ENCODE measurements around the gene PPDPF.
"Not testable (repeated sequence)": the region's sequence is repeated elsewhere in the genome, so short reads cannot be mapped to it uniquely, and the experiment has no call there.

Gene PPDPF

GRCh38 chr20:63566395-63567135, 46.0 kb downstream of the PPDPF start:
- DNase-seq: no peak

- peak; percentile 68 for DNase-seq
Measured at GRCh38 chr20:63567136-63567385, 46.5 kb downstream of the PPDPF start.

- DNase-seq: peak; percentile 88
Measured at GRCh38 chr20:63567386-63568169, 47.0 kb downstream of the PPDPF start.

GRCh38 chr20:63568170-63568981, 47.8 kb downstream of the PPDPF start:
- DNase-seq: no peak

- peak; percentile 42 for DNase-seq
Measured at GRCh38 chr20:63568986-63569949, 48.7 kb downstream of the PPDPF start.

- DNase-seq: no peak
Measured at GRCh38 chr20:63570281-63571086, 49.9 kb downstream of the PPDPF start.

- DNase-seq: not testable (repeated sequence)
Measured at GRCh38 chr20:63571087-63571478, 50.5 kb downstream of the PPDPF start.
